H1 (cell line): ENCODE results near the gene GGCX. TPM values are rescaled to one million over a fixed set of nuclear protein-coding genes. Genes with fewer than 3 reads are reported as not detected.

Experiments used
- ATF3 ChIP-seq: IDR thresholded peaks from 2 replicates; pipeline ENCODE4 v1.6.1; 2011; ENCODE audit warnings: low read depth, mild to moderate bottlenecking, low read length; ENCODE audit not compliant: insufficient read depth
- CHD7 ChIP-seq: fragments of 300-600 bp; sonication (generic); IDR thresholded peaks from 2 replicates; pipeline ENCODE4 v1.7.1; 2012; ENCODE audit warnings: low read length, moderate library complexity, mild to moderate bottlenecking, inconsistent platforms; ENCODE audit not compliant: insufficient replicate concordance
- POLR2A ChIP-seq, 2 experiments: IDR thresholded peaks; 1 replicate in 1 of 2; 2 replicates in 1 of 2; pipeline ENCODE4 v1.6.1; 2011; ENCODE audit warnings: low read depth in 2 of 2, low read length in 2 of 2, mild to moderate bottlenecking in 2 of 2; ENCODE audit errors: control extremely low read depth in 1 of 2
- SAP30 ChIP-seq: fragments of 300-600 bp; sonication (generic); IDR thresholded peaks from 2 replicates; pipeline ENCODE4 v1.7.1; 2012; ENCODE audit warnings: low read length, moderate library complexity, mild to moderate bottlenecking, inconsistent platforms; ENCODE audit not compliant: insufficient read depth, insufficient replicate concordance
- polyA plus RNA-seq, 7 experiments: library from polyadenylated mRNA; depleted of rRNA in 3 of 7; stranded (reverse) in 5 of 7; unstranded in 2 of 7; fragments of >200 nt in 5 of 7; fragments of 200-250 nt in 2 of 7; gene quantifications; 1 replicate in 5 of 7; 2 replicates in 1 of 7; 4 replicates in 1 of 7; pipeline versions ENCODE4 v1.2.1 to v1.2.3, GENCODE V29; 2011 to 2013; ENCODE audit warnings: missing spikeins in 2 of 7, mixed read lengths in 2 of 7
- total RNA-seq: library from RNA; stranded (reverse); fragmentation: NEBNext Ultra II Directional; extraction: Animal tissue kit (Norgen Biotek cat#: 25700); gene quantifications from 2 replicates; pipeline ENCODE4 v1.2.1, GENCODE V29; 2021

GGCX gene
- total and polyA plus RNA-seq, 2 of the 8 experiments (the other 6 are each of a cell fraction or from before 2014, with no cell fraction given), result 29.4 to 33.8 TPM

GRCh38 chr2:85511008-85511811, 50.1 kb downstream of the GGCX start (continued):
- TF ChIP-seq CHD7 (no peak), SAP30 (no peak), POLR2A (IDR thresholded peaks at IDR 0.05; ENCODE audit: control extremely low read depth in 1 of 2, low read depth in 2 of 2, low read length in 2 of 2) (no peak), ATF3 (no peak)
